Posterior cingulate gyrus (tissue), 11 donors: Measurements from ENCODE around the gene TBC1D3G.
"Not testable (repeated sequence)": the region's sequence is repeated elsewhere in the genome, so short reads cannot be mapped to it uniquely, and the experiment has no call there.

Experiments
- DNase-seq, 10 donors: peaks; one replicate each; pipeline versions ENCODE4 v3.0.0 to v3.0.0-alpha.2; 2020 to 2021; ENCODE audit warnings: mixed read lengths in 3 of 10
- intact Hi-C: fragments of 100-400 bp; cut with DNase I; formaldehyde crosslinking; loops from one replicate; pipeline ENCODE4 v1.15.1; 2023

Gene TBC1D3G

DNA sequence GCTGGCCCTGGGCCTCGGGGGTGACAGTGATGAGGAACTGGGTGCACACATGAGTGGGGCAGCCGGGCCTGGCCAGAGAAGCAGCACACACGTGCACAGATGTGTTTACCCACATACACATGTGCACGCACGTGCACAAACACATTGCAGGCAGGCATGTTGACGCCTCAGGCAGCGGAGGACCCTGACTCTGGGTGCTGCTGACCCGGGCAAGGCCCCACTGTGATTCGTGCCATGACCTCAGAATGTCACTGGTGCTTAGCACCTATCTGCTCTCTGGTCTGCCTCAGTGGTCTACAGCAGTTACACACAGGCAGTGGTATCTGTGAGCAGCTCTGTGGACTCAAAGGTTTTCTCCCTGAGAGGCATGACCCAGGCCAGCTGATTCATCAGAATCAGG, at the start of gene TBC1D3G:
TSS of gene TBC1D3G (plus strand) at position 301 of the 400 bp plus-strand sequence. CDS start 1,528 bp downstream, outside the sequence.
- DNase-seq, intact Hi-C loops: not testable (repeated sequence)

DNA sequence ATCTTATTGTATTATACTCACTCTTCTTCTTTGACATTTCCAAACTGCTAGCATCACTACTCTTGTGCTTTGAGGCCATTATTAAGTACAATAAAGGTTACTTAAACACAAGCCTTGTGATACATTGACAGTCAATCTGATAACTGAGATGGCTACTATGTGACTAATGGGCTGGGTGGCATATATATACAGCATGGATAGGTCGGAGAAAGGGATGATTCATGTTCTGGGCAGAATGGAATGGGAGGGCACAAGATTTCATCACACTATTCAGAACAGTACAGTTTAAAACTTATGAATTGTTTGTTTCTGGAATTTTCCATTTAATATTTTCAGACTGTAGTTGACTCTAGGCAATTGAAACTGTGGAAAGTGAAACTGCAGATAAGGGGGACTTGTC, 40.4 kb upstream of the TBC1D3G start:
- intact Hi-C loops, DNase-seq: not testable (repeated sequence)

- intact Hi-C loops, DNase-seq: not testable (repeated sequence)
These were observed 39.5 kb upstream of the TBC1D3G start for GRCh38 chr17:36284219-36284618.

DNA sequence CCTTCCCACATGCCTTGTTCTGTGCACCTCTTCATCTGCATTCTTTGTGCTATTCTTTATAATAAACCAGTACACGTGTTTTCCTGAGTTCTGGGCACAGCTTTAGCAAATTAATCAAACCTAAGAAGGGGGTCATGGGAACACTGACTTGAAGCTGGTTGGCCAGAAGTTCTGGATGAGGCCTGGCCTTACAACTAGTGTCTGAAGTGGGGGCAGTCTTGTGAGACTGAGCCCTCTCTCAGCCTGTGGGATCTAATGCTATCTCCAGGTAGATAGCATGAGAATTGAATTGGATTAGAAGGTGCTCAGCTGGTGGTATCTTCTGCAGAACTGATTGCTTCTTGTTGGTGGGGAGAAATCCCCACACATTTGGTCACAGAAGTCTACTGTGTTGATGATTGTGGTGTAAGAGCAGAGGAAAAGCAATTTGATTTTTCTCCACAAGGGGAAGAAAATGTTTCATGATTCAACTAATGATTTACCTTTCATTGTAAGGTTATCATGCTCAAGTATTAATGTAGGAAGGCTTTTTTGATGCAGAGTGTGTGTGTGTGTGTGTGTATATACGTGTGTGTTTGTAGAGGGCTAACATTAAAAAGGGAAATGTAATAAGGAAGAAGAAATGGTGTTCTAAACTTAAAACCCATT, 33.6 kb upstream of the TBC1D3G start:
- intact Hi-C loops, DNase-seq: not testable (repeated sequence)

DNA sequence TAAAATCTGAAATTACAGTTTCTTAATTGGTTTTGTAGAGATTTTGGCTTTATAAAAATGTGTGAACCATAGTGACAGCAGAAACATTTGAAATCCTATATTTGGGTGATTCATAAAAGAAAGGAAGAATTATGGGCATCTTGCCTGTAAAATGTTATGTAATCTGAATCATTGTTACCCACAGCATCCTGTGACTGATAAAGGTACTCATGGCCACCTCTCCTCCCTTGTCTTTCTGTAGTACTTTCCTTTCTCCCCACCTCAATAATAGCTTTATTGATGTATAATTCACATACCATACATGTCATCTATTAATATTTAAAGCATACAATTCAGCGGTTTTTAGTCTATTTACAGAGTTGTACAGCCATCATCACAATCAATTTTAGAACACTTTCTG, 28.5 kb upstream of the TBC1D3G start:
- intact Hi-C loops, DNase-seq: not testable (repeated sequence)

GRCh38 chr17:36315736-36316135, 7.9 kb upstream of the TBC1D3G start:
- DNase-seq, intact Hi-C loops: not testable (repeated sequence)

GRCh38 chr17:36362496-36362895, 38.8 kb downstream of the TBC1D3G start:
- DNase-seq, intact Hi-C loops: not testable (repeated sequence)

DNA sequence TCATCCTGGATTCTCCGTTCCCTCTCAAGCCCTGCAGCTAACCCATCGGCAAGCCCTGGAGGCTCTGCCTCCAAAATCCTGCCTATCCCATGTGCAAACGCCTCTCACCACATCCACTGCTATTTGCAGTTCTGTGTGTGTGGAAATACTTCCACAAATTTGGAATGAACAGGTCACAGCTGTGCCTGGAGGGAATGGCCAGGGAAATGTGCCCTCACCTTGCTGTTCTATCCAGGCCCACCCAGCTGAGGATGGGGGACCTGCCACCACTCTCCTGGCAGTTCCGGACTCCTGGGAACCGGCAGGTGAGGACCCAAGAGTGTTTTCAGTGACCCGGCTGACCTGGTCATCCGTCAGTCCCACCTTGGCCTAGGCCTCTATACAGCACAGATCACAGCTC, 52.3 kb downstream of the TBC1D3G start:
- DNase-seq = peak in 2 of 10 donors; percentile 17 to 19
- intact Hi-C loops = not testable (repeated sequence)
